GM06990 (cell line): Measurements from ENCODE around the gene TAF13.
"Not testable (repeated sequence)": the region's sequence is repeated elsewhere in the genome, so short reads cannot be mapped to it uniquely, and the experiment has no call there.

ENCODE experiments used
- DNase-seq: peaks from one replicate; pipeline ENCODE4 v3.0.0-alpha.2; 2011; ENCODE audit not compliant: insufficient read length; ENCODE audit errors: extremely low read depth
- H3K27me3 ChIP-seq: replicated peaks from 2 replicates; pipeline ENCODE4 v1.6.0; 2011; ENCODE audit warnings: low read length; ENCODE audit not compliant: control insufficient read depth, insufficient read depth
- H3K36me3 ChIP-seq: 2 replicates; pipeline ENCODE4 v1.5.1; 2011; ENCODE audit warnings: low read length; ENCODE audit not compliant: control insufficient read depth, insufficient read depth
- H3K4me3 ChIP-seq: replicated peaks from 2 replicates; pipeline ENCODE4 v1.5.1; 2011; ENCODE audit warnings: low read depth, mild to moderate bottlenecking, control low read depth, low read length
- CTCF ChIP-seq: IDR thresholded peaks from 2 replicates; pipeline ENCODE4 v1.5.1; 2011; ENCODE audit warnings: low read length, control low read depth, mild to moderate bottlenecking, inconsistent platforms; ENCODE audit not compliant: insufficient read depth, poor library complexity, severe bottlenecking

Gene TAF13

GRCh38 chr1:109067883-109068282, 7.9 kb downstream of the TAF13 start:
- TF ChIP-seq CTCF: no peak
- no peak for DNase-seq
- Histone ChIP-seq H3K4me3 (no peak overlapping the region), H3K36me3 (peaks cover 2% of the 10 kb centered on the region; the same call in 1 of the 2 replicates), H3K27me3 (no peaks in the 10 kb centered on the region)

- peaks cover 2% of the 10 kb centered on the region; the same call in 1 of the 2 replicates for H3K36me3 ChIP-seq
- TF ChIP-seq CTCF: no peak
These were observed 10.7 kb downstream of the TAF13 start for GRCh38 chr1:109065137-109065536.

GRCh38 chr1:109061183-109061582, 14.6 kb downstream of the TAF13 start:
- Histone ChIP-seq H3K27me3 (no peaks in the 10 kb centered on the region), H3K4me3 (no peak overlapping the region), H3K36me3 (no peaks in the 10 kb centered on the region; the same call in 1 of the 2 replicates)
- no peak for TF ChIP-seq CTCF
- DNase-seq: no peak

More at GRCh38 chr1:109065137-109065536, 10.7 kb downstream of the TAF13 start:
- H3K27me3 ChIP-seq: no peaks in the 10 kb centered on the region
- DNase-seq: no peak
- no peak overlapping the region for H3K4me3 ChIP-seq

- no peak for TF ChIP-seq CTCF
- Histone ChIP-seq H3K4me3 (no peak overlapping the region), H3K27me3 (no peaks in the 10 kb centered on the region), H3K36me3 (no peaks in the 10 kb centered on the region; the same call in 1 of the 2 replicates)
- no peak for DNase-seq
These were observed 15.1 kb downstream of the TAF13 start for GRCh38 chr1:109060707-109061106.

- DNase-seq: no peak
- Histone ChIP-seq H3K36me3 (no peaks in the 10 kb centered on the region; the same call in 1 of the 2 replicates), H3K27me3 (no peaks in the 10 kb centered on the region), H3K4me3 (no peak overlapping the region)
- TF ChIP-seq CTCF: no peak
These were observed 16.8 kb downstream of the TAF13 start for GRCh38 chr1:109059026-109059425.

- DNase-seq: no peak
- Histone ChIP-seq H3K4me3 (no peak overlapping the region), H3K36me3 (no peaks in the 10 kb centered on the region), H3K27me3 (no peaks in the 10 kb centered on the region)
- no peak for TF ChIP-seq CTCF
These were observed 19.7 kb downstream of the TAF13 start for GRCh38 chr1:109056064-109056463.

GRCh38 chr1:109052145-109052544, 23.7 kb downstream of the TAF13 start:
- H3K27me3 ChIP-seq, H3K36me3 ChIP-seq, DNase-seq, H3K4me3 ChIP-seq: not testable (repeated sequence)
